ENCODE data around the gene GALNT12.
A peak's percentile ranks its signal among the peaks of the same experiment; 100 is the strongest.

Gene GALNT12

DNA sequence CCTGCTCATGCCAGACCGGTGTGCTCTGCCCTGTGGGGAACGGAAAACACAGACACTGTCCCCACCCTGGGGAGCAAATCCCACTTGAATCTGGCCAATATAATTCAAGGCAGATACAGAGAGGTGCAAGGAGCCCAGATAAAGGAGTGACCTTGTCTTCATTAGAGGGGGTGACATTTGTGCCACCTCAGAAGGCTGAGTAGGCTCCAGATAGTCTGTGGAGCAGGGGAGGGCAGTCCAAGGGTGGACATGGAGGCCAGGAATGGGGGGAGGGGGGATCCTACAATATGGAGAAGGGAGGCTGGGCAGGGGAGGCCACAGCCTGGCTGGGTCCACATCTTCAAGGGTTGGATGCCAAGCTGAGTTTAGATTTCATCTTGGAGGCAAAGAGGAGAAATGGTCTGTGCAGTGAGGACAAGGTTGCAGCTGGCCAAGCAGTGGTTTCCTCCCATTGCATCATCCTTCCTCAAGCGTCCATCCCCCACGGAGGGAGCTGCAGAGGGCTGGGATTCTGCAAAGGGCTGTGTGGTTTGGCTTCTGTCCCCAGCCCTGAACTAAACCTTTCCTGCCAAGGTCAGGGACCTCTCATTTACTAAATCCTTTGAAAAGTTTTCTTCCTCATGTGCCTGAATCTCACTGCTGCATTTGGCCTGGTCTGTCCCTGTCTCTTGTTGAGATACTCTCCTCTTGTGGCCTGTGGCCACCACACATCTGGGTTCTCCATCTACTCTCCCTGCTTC lies 60.1 kb downstream of the GALNT12 start:
- TF ChIP-seq, protein P1, sequence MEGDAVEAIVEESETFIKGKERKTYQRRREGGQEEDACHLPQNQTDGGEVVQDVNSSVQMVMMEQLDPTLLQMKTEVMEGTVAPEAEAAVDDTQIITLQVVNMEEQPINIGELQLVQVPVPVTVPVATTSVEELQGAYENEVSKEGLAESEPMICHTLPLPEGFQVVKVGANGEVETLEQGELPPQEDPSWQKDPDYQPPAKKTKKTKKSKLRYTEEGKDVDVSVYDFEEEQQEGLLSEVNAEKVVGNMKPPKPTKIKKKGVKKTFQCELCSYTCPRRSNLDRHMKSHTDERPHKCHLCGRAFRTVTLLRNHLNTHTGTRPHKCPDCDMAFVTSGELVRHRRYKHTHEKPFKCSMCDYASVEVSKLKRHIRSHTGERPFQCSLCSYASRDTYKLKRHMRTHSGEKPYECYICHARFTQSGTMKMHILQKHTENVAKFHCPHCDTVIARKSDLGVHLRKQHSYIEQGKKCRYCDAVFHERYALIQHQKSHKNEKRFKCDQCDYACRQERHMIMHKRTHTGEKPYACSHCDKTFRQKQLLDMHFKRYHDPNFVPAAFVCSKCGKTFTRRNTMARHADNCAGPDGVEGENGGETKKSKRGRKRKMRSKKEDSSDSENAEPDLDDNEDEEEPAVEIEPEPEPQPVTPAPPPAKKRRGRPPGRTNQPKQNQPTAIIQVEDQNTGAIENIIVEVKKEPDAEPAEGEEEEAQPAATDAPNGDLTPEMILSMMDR (IDR thresholded peaks at IDR 0.05; ENCODE audit: low read depth, low read length, missing control alignments) = no peak
- peak; percentile 87 for DNase-seq (ENCODE audit: low read depth)
- in situ Hi-C loops (cut with HindIII; ENCODE audit: low sequenced_read_pairs) = no loop called here
- H3K4me3 ChIP-seq (ENCODE audit: low read depth, low read length) = no peak overlapping the region

DNA sequence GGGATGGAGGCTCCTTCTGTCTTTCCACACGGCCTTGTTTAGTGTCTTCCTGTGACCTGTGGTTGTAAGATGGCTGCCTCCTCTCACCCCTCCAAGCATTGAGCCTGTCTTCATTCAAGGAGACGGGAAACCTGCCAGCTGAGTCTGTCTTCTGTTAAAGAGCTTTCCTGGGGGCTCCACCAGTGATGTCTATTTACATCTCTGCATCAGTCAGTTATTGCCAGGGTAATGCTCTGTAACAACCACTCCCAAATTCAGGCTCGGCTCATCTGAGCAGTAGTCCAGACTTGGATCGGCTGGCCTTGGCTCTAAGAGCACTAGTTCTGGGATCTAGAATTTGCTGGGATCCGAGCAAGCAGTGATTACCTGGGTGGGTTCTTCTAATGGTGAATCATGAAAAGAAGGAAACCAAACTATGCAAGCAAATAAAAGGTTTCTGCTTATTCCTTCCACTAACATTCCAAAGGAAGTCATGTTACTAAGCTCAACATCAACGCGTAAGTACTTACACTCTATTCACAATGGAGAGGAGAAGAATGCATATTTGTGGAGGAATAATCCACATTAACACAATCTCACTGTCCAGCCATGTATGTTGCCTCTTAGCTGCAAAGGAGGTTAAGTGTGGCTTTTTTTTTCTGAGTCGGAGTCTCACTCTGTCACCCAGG lies 61.7 kb downstream of the GALNT12 start:
- TF ChIP-seq, protein P1 (IDR thresholded peaks at IDR 0.05; ENCODE audit: low read depth, low read length, missing control alignments) = no peak
- no peak overlapping the region for H3K4me3 ChIP-seq (ENCODE audit: low read depth, low read length)
- in situ Hi-C loops (cut with HindIII; ENCODE audit: low sequenced_read_pairs) = no loop called here
- no peak for DNase-seq (ENCODE audit: low read depth)

DNA sequence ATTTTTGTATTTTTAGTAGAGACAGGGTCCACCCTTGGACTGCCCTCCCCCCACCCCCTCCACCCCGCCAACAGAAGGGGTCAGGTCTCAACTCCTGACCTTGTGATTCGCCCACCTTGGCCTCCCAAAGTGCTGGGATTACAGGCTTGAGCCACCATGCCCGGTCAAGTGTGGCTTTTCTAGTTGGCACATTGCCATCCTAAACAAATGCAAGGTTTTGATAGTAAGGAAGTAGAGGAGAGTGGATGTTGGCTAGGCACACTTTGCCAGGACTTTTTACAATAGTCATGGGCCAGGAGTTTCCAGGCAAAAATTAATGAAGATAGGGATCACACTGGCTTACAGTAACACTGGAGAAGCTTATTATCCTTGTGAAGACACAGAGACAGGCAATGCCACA lies 62.4 kb downstream of the GALNT12 start:
- DNase-seq (ENCODE audit: low read depth) = no peak
- H3K4me3 ChIP-seq (ENCODE audit: low read depth, low read length) = no peak overlapping the region
- in situ Hi-C loops (cut with HindIII; ENCODE audit: low sequenced_read_pairs) = loop anchor here (5.0 to 10.0 kb wide), 2 partner anchors 92 to 125 kb away; no protein-coding TSS in a partner anchor
- TF ChIP-seq, protein P1 (IDR thresholded peaks at IDR 0.05; ENCODE audit: low read depth, low read length, missing control alignments) = no peak

DNA sequence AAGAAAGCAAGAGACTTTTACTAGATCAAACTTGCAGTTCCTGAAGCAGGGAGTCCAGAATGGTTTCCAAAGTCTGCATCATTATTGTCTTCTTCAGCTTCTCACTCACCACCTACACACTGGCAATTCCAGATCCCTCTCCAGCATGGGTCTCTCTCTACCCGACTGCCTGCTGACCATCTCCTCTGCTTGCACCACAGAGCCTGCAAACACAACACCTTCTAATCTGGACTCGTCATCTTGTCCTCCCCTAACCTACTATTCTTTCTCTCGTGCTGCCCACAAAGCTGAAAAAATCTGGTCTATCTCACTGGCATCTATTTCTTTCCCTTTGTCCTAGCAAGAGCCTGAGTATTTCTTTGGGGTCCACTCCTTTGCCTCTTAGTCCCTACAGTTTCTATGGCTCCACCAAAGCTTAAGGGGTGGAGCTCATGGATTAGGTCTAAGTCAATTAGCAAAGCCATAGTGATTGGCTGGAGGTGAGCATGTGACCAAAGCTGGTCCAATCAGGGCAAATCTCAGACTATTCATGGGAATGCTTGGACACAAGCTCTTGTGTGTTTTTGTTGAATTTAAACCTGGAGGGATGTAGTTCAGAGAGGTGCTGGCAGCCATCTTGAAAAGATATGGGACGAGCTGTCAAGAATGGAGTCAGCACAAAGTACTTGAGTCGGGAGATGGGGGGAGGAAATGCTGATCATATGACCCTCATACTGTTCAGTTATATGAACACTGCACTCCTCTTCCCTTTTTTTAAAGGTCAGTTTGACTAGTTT lies 63.5 kb downstream of the GALNT12 start:
- no peak for DNase-seq (ENCODE audit: low read depth)
- H3K4me3 ChIP-seq (ENCODE audit: low read depth, low read length) = no peak overlapping the region
- in situ Hi-C loops (cut with HindIII; ENCODE audit: low sequenced_read_pairs) = loop anchor here (5.0 to 10.0 kb wide), 2 partner anchors 91 to 124 kb away; no protein-coding TSS in a partner anchor
- TF ChIP-seq, protein P1 (IDR thresholded peaks at IDR 0.05; ENCODE audit: low read depth, low read length, missing control alignments) = no peak

DNA sequence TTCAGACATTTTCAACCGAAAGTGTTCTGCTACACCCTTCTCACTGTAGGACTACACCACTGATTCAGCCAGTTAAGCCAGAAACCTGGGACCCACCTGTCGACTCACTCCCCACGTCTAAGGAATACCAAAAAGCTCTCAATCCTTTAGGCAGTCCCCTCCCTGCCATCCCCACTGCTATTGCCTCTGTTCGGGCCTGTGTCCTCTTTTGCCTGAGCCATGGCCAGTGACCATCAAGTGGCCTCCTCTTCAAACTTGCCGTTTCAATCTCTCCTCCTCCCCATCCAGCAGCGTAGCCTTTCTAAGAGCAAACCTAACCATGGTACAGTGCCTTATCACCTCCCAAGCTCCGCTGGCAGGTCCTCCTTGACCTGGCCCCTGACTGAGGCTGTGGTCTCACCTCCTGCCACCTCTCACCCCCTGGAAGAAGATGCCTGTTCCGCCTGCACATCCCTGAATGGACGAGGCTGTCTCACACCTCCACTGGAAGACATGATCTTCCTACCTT lies 64.1 kb downstream of the GALNT12 start:
- no peak overlapping the region for H3K4me3 ChIP-seq (ENCODE audit: low read depth, low read length)
- in situ Hi-C loops (cut with HindIII; ENCODE audit: low sequenced_read_pairs) = loop anchor here (5.0 to 10.0 kb wide), 2 partner anchors 91 to 123 kb away; no protein-coding TSS in a partner anchor
- DNase-seq (ENCODE audit: low read depth) = no peak
- TF ChIP-seq, protein P1 (IDR thresholded peaks at IDR 0.05; ENCODE audit: low read depth, low read length, missing control alignments) = no peak

- in situ Hi-C loops (cut with HindIII; ENCODE audit: low sequenced_read_pairs) = loop anchor here (5.0 to 10.0 kb wide), 2 partner anchors 89 to 121 kb away; no protein-coding TSS in a partner anchor
- no peak overlapping the region for H3K4me3 ChIP-seq (ENCODE audit: low read depth, low read length)
- no peak for DNase-seq (ENCODE audit: low read depth)
- TF ChIP-seq, protein P1 (IDR thresholded peaks at IDR 0.05; ENCODE audit: low read depth, low read length, missing control alignments) = no peak
These were observed 66.1 kb downstream of the GALNT12 start for GRCh38 chr9:98873526-98873925.
